Tibial artery (tissue), 4 donors: ENCODE data around the gene TM7SF2.
"Not testable (repeated sequence)": the region's sequence is repeated elsewhere in the genome, so short reads cannot be mapped to it uniquely, and the experiment has no call there.

ENCODE experiments used
- DNase-seq, 2 donors: peaks; one replicate each; pipeline ENCODE4 v3.0.0-alpha.2; 2019
- H3K27ac ChIP-seq, 2 donors: fragments of 200-600 bp; sonication (generic) in 1 of 2; 1 replicate in 1 of 2; 2 replicates in 1 of 2; pipeline ENCODE4 v1.5.1; 2018 to 2019; ENCODE audit warnings: mild to moderate bottlenecking in 1 of 2
- H3K27me3 ChIP-seq, 2 donors: fragments of 200-600 bp; sonication (generic) in 1 of 2; one replicate each; pipeline versions ENCODE4 v1.5.1 to v1.6.0; 2016 to 2019
- H3K36me3 ChIP-seq, 3 donors: fragments of 200-600 bp; sonication (generic) in 2 of 3; one replicate each; pipeline ENCODE4 v1.5.1; 2016 to 2019; ENCODE audit warnings: mild to moderate bottlenecking in 2 of 3
- H3K4me1 ChIP-seq, 4 donors: fragments of 200-600 bp; sonication (generic) in 2 of 4; 1 replicate in 3 of 4; 2 replicates in 1 of 4; pipeline ENCODE4 v1.5.1; 2016 to 2019
- H3K4me3 ChIP-seq, 2 donors: fragments of 200-600 bp; sonication (generic) in 1 of 2; 1 replicate in 1 of 2; 2 replicates in 1 of 2; pipeline ENCODE4 v1.5.1; 2018 to 2019; ENCODE audit warnings: mild to moderate bottlenecking in 2 of 2
- H3K9me3 ChIP-seq, 3 donors: fragments of 200-600 bp; sonication (generic) in 1 of 3; one replicate each; pipeline ENCODE4 v1.5.1; 2016 to 2019
- intact Hi-C: fragments of 100-400 bp; cut with DNase I; formaldehyde crosslinking; loops from one replicate; pipeline ENCODE4 v1.15.0; 2023; ENCODE audit warnings: low total_unique reads
- TF ChIP-seq, protein P1 (sequence below), 2 experiments: fragments of 200-600 bp in 1 of 2; fragments of 450-650 bp in 1 of 2; IDR thresholded peaks; one replicate each; pipeline ENCODE4 v1.5.1; 2017 to 2019; ENCODE audit warnings: antibody characterized with exemption in 2 of 2, mild to moderate bottlenecking in 1 of 2, moderate library complexity in 1 of 2

The TM7SF2 gene

DNA sequence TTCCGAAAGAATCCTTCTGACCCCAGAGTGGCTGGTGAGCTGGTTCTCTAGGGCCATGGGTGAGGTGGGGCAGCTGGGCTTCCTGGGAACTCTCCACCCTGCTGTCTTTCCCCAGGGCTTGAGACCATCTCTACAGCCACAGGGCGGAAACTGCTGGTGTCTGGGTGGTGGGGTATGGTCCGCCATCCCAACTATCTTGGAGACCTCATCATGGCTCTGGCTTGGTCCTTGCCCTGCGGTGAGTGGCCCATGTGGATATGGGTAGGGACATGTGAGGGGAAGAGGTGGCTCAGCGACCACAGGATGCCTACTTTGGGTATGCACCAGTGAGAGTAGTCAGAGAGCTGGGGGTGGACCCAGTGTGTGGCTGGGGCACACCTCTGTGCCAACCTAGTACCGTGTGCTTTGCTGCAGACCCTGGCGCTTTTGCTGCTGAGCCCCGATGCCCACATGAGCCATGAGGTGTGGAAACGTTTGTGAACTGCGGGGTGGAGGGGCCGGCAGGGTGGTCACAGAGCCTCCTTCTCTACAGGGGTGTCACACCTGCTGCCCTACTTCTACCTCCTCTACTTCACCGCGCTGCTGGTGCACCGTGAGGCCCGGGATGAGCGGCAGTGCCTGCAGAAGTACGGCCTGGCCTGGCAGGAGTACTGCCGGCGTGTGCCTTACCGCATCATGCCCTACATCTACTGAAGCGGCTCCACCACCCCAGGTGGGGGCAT is 3.9 kb downstream of the TM7SF2 start:
- H3K27me3 ChIP-seq: no peaks in the 10 kb centered on the region
- TF ChIP-seq, protein P1, sequence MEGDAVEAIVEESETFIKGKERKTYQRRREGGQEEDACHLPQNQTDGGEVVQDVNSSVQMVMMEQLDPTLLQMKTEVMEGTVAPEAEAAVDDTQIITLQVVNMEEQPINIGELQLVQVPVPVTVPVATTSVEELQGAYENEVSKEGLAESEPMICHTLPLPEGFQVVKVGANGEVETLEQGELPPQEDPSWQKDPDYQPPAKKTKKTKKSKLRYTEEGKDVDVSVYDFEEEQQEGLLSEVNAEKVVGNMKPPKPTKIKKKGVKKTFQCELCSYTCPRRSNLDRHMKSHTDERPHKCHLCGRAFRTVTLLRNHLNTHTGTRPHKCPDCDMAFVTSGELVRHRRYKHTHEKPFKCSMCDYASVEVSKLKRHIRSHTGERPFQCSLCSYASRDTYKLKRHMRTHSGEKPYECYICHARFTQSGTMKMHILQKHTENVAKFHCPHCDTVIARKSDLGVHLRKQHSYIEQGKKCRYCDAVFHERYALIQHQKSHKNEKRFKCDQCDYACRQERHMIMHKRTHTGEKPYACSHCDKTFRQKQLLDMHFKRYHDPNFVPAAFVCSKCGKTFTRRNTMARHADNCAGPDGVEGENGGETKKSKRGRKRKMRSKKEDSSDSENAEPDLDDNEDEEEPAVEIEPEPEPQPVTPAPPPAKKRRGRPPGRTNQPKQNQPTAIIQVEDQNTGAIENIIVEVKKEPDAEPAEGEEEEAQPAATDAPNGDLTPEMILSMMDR (IDR thresholded peaks at IDR 0.05): no peak
- DNase-seq: no peak
- peaks cover 14 to 45% (median 31%) of the 10 kb centered on the region in 3 donors for H3K36me3 ChIP-seq
- intact Hi-C loops: loop anchor here (5.0 to 10.0 kb wide), 2 partner anchors 103 to 191 kb away; partner anchors contain the start of genes ARL2 and PPP2R5B
- H3K4me1 ChIP-seq: peaks cover 10 to 50% (median 46%) of the 10 kb centered on the region in 4 donors
- no peak overlapping the region for H3K27ac ChIP-seq
- no peaks in the 10 kb centered on the region for H3K9me3 ChIP-seq
- no peak overlapping the region for H3K4me3 ChIP-seq

DNA sequence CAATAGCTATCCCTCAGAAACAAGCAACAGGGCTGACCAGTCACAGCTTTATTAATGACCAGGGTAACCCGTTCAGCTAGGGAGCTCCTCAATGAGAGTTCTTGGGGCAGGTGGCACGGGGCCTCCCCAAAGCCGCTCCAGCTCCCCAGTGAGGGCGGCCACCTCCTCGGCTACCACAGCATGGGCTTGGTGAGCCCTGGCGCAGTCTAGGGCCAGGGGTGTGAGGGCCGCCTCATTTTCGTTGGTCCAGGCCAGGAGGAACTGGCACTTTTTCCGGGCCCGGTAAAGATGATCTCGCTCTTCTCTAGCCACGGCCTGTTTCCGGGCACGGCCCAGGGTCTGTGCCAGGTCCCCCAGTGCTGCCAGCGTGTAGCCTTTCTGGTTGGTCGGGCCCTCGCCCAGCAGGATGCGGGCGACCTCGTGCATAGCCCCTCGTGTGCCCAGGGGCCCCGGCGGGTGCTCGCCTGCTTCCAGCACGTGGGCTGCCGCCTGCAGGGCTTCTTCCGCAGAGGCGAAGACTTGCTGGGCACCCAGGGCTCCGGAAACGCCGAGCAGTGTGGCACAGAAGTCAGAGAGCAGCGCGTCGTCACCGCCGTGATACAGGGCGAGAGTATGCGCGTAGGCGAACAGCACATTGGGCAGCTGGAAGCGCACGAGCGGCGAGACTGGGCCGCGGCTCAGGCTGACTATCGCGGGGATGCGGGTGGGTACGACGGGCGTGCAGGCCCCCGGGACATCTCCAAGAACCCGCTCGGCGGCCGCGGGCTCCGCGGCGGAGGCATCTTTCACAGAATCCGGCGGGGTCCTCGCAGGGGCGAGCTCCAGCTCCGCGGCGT is 4.9 kb downstream of the TM7SF2 start:
- TF ChIP-seq, protein P1 (IDR thresholded peaks at IDR 0.05): no peak
- Histone ChIP-seq H3K4me3 (peak overlapping the region; percentile 61 to 81), H3K27me3 (no peaks in the 10 kb centered on the region), H3K9me3 (no peaks in the 10 kb centered on the region), H3K4me1 (peaks cover 13 to 50% (median 46%) of the 10 kb centered on the region in 4 donors), H3K27ac (peak overlapping the region; percentile 76 to 85), H3K36me3 (peaks cover 18 to 53% (median 38%) of the 10 kb centered on the region in 3 donors)
- DNase-seq: peak in 1 of 2 donors; percentile 69
- intact Hi-C loops: loop anchor here (5.0 to 10.0 kb wide), 2 partner anchors 104 to 192 kb away; partner anchors contain the start of genes ARL2 and PPP2R5B

DNA sequence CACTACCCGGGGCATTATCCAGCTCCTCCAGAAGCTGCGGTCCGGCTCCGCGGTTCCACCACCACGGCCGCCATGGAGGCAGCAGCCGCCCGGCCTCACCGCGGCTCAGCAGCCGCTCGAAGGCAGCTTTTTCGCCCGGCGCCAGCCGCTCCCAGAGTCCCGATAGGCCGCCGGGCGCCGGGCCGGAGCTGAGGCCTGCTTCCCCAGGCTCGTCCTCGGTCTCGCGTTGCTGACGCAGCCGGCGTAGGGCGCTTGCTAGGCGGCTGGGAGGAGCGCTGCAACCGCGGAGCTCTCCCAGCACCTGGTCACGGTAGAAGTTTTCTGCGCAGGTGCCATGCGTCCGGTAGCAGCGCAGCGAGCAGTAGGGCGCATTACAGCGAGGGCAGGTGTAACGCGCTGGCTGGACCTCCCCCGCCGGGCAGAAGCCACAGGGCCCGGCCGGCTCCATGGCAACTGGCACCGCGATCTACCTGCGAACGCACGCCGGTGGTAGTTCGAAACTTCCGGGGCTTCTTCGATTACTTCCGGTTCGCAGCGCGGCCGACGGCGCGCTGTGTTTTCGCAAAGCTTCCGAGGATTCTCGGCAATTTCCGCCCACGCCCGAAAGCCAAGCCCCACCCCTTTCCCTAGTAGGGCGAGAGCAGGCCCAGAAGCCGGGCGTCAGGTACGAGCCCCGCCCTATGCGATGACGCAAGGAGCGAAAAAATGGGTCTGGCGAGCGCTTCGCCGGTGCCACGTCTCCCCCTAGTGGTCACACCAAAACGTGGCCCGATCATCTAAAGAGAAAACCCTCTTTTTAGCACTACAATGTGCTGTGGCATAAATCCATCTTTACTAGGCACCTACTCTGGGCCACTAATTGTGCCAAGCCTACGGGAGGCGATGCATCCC is 5.8 kb downstream of the TM7SF2 start, which contains the start of gene ZNHIT2:
ZNHIT2 (minus strand) TSS at position 496 of the 891 bp plus-strand sequence; CDS start at position 448, 48 bp downstream.
- intact Hi-C loops: loop anchor here (5.0 to 10.0 kb wide), 2 partner anchors 105 to 193 kb away; partner anchors contain the start of genes ARL2 and PPP2R5B
- TF ChIP-seq, protein P1 (IDR thresholded peaks at IDR 0.05): peak; percentile 93 to 96
- DNase-seq: peak; percentile 99 to 100
- H3K36me3 ChIP-seq: peaks cover 18 to 53% (median 38%) of the 10 kb centered on the region in 3 donors
- peak within 1 kb of the TSS; percentile 61 to 81 for H3K4me3 ChIP-seq
- H3K27me3 ChIP-seq: no peaks in the 10 kb centered on the region
- no peaks in the 10 kb centered on the region for H3K9me3 ChIP-seq
- H3K4me1 ChIP-seq: peaks cover 9 to 42% (median 38%) of the 10 kb centered on the region in 4 donors
- H3K27ac ChIP-seq: peak within 1 kb of the TSS; percentile 76 to 85

DNA sequence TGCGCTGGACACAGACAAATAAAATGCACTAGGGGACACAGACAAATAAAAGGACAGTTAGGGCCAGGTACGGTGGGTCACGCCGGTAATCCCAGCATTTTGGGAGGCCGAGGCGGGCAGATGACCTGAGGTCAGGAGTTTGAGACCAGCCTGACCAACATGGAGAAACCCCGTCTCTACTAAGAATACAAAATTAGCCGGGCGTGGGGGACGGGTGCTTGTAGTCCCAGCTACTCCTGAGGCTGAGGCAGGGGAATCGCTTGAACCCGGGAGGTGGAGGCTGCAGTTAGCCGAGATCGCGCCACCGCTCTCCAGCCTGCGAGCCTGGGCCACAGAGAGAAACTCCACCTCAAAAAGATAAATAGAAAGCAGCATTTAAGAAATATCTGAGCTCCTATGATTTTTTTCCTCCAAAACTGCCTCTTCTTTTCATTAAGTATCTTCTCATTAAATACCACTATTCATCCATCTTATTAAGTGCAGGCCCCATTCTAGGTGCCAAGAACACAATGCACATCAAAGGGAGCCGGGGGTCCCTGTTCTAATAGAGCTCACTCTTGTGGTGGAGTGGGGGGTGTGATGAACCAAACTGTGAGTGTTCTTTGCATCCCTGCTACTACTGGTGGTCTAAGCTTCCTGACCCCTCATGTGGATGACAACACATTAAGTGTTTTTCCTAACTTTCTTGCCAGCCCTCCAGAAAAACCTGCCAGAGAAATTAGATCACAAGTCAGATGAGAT is 6.6 kb downstream of the TM7SF2 start:
- intact Hi-C loops: loop anchor here (5.0 to 10.0 kb wide), 2 partner anchors 106 to 193 kb away; partner anchors contain the start of genes ARL2 and PPP2R5B
- Histone ChIP-seq H3K4me1 (peaks cover 9 to 41% (median 37%) of the 10 kb centered on the region in 4 donors), H3K4me3 (no peak overlapping the region), H3K27me3 (no peaks in the 10 kb centered on the region), H3K9me3 (no peaks in the 10 kb centered on the region), H3K36me3 (peaks cover 18 to 53% (median 38%) of the 10 kb centered on the region in 3 donors), H3K27ac (peak overlapping the region; percentile 19 to 53)
- peak in 1 of 2 donors; percentile 13 for DNase-seq
- TF ChIP-seq, protein P1 (IDR thresholded peaks at IDR 0.05): no peak

DNA sequence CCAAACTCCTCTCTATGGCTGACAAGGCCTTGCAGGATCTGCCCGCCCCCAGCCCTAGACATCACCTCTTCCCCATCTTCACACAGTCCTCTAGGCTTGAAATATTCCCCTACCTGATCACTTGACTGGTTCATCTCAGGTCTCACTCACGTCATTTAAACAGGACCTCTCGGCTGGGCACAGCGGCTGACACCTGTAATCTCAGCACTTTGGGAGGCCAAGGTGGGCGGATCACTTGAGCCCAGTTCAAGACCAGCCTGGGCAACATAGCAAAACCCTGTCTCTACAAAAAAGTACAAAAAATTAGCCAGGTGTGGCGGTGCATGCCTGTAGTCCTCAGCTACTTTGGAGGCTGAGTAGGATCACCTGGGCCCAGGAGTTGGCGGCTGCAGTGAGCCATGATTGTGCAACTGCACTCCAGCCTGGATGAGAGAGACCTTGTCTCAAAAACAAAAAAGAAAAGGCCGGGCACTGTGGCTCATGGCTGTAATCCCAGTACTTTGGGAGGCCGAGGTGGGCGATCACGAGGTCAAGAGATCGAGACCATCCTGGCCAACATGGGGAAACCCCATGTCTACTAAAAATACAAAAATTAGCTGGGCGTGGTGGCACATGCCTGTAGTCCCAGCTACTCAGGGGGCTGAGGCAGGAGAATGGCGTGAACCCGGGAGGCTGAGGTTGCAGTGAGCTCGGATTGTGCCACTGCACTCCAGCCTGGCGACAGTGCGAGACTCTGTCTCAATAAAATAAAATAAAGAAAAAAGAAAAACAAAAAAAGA is 7.4 kb downstream of the TM7SF2 start:
- H3K9me3 ChIP-seq, H3K4me3 ChIP-seq, DNase-seq, H3K27me3 ChIP-seq: not testable (repeated sequence)
- peak overlapping the region in 1 of 2 donors; percentile 53 for H3K27ac ChIP-seq
- peaks cover 9 to 41% (median 34%) of the 10 kb centered on the region in 4 donors for H3K4me1 ChIP-seq
- peaks cover 18 to 57% (median 38%) of the 10 kb centered on the region in 3 donors for H3K36me3 ChIP-seq
- intact Hi-C loops: loop anchor here (5.0 to 10.0 kb wide), 2 partner anchors 107 to 194 kb away; partner anchors contain the start of genes ARL2 and PPP2R5B
